HL-60 (cell line): Measurements from ENCODE around the gene CARMIL1.

Source experiments
- DNase-seq, 2 experiments: peaks; one replicate each; pipeline ENCODE4 v3.0.0-alpha.2; 2010 to 2020; ENCODE audit warnings: low read depth in 1 of 2, low spot score in 1 of 2
- H3K27ac ChIP-seq: fragments of 250-450 bp; sonication (Bioruptor Pico); replicated peaks from 2 replicates; pipeline ENCODE4 v1.5.1; 2020; ENCODE audit warnings: mild to moderate bottlenecking, moderate library complexity
- H3K27me3 ChIP-seq: fragments of 250-450 bp; sonication (Bioruptor Pico); 2 replicates; pipeline ENCODE4 v1.5.1; 2021; ENCODE audit warnings: mild to moderate bottlenecking, moderate library complexity; ENCODE audit not compliant: insufficient read depth, poor library complexity, severe bottlenecking
- H3K4me3 ChIP-seq: replicated peaks from 2 replicates; pipeline ENCODE4 v1.5.1; 2011; ENCODE audit warnings: mild to moderate bottlenecking, control low read depth, low read length; ENCODE audit not compliant: insufficient read depth
- CTCF ChIP-seq: IDR thresholded peaks from one replicate; pipeline ENCODE4 v1.5.1; 2011; ENCODE audit warnings: low read length, control low read depth, inconsistent platforms; ENCODE audit not compliant: insufficient read depth
- GABPA ChIP-seq: IDR thresholded peaks from 2 replicates; pipeline ENCODE4 v1.6.1; 2012; ENCODE audit warnings: low read depth
- POLR2AphosphoS5 ChIP-seq: IDR thresholded peaks from 2 replicates; pipeline ENCODE4 v1.6.1; 2012; ENCODE audit warnings: low read depth
- REST ChIP-seq: IDR thresholded peaks from 2 replicates; pipeline ENCODE4 v1.6.1; 2012; ENCODE audit warnings: low read depth; ENCODE audit not compliant: insufficient replicate concordance
- SPI1 ChIP-seq: IDR thresholded peaks from 2 replicates; pipeline ENCODE4 v1.6.1; 2012; ENCODE audit warnings: low read depth, mild to moderate bottlenecking, borderline replicate concordance

CARMIL1 gene

DNA sequence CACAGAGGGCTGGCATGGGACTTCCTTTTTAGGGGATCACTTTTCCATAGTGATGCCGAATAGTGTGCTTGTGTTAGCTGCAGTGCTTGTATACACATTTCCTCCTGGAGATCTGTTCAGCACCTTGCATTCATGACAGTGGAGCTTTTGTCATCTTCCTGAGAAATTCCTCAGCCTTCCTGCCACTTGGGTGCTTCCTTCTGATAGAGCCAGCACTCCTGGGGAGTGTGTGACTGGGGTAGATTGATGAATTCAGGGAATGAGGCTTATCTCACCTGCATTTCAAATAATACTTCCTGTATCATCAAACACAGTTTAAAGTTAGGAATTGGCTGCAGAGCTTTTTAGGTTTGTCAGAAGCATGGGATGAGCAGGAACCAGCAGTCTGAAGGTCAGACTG lies 324.1 kb downstream of the CARMIL1 start:
- Histone ChIP-seq H3K27me3 (no peaks in the 10 kb centered on the region), H3K4me3 (no peak overlapping the region), H3K27ac (no peak overlapping the region)
- TF ChIP-seq CTCF (no peak), SPI1 (no peak)
- no peak for DNase-seq

DNA sequence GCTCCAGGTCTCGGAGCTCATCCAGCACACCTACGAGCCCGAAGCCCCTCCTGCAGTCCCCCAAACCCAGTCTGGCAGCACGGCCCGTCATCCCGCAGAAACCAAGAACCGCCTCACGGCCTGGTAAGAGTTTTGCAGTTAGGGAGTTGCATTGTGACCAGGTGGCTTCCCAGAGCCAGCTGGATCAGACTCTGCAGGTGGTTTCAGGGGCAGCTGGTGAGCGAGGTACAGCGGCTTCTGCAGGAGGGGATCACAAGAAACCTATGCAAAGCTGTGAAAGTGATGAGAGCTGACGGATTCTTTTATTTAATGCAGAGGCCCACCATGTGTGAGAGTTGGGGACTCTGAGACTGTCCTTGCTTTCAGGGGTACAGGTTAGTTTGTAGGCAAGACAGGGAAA lies 327.0 kb downstream of the CARMIL1 start:
- TF ChIP-seq CTCF (no peak), GABPA (no peak), REST (no peak), SPI1 (no peak), POLR2AphosphoS5 (no peak)
- Histone ChIP-seq H3K4me3 (no peak overlapping the region), H3K27ac (no peak overlapping the region), H3K27me3 (no peaks in the 10 kb centered on the region)
- DNase-seq, result no peak

GRCh38 chr6:25608558-25609174 lies 329.5 kb downstream of the CARMIL1 start:
- H3K4me3 ChIP-seq, result no peak overlapping the region
- no peaks in the 10 kb centered on the region for H3K27me3 ChIP-seq
- no peak overlapping the region for H3K27ac ChIP-seq
- TF ChIP-seq SPI1 (no peak), GABPA (no peak), POLR2AphosphoS5 (no peak), CTCF (no peak), REST (no peak)
- DNase-seq, result no peak

GRCh38 chr6:25612666-25613065 lies 333.5 kb downstream of the CARMIL1 start:
- Histone ChIP-seq H3K27me3 (no peaks in the 10 kb centered on the region), H3K27ac (no peak overlapping the region), H3K4me3 (no peak overlapping the region)
- TF ChIP-seq SPI1 (peak; percentile 84), CTCF (no peak)
- no peak for DNase-seq
